ENCODE measurements around the gene FN1. TPM values are rescaled to one million over a fixed set of nuclear protein-coding genes. Genes with fewer than 3 reads are reported as not detected.

FN1 gene
- total and polyA plus RNA-seq, 2 donors (not counting 1 experiment from before 2014, with no cell fraction given), result 3,629 to 5,906 TPM

DNA sequence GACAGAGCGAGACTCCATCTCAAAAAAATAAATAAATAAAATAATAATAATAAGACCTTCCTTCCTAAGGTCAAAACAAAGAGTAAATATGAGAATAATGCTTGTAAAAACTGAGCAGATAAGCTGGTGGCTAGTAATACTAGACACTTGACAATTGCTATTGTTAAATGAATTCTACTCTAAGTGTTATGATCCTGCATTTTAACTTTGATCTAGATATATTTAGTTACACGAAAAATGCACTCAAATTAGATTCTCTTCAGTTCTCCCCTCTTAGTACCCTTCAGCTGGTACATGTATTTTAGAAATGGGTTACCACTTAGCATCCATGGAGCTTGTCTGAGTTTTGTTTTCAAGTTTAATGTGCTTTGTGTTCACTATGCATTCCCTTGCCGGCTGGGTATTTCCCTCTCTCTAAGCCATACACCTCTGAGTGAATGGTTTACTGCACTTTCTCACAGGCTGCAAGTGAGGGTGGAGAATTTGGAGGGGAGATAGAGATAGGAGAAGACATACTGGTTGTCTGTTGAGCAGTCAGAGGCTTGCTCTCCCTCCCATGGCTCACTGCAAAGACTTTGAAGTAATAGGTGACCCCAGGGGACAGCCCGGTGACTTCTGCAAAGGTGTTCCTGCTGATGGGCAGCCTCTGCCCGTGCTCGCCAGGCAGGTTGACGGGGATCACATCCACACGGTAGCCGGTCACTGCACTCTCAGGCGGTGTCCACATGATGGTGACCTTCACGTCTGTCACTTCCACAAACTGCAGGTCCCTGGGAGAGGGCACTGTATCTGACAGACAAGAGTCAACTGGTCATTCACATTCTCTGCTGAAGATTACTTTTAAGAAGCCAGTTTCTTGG is 29.9 kb downstream of the FN1 start:
- H3K27ac ChIP-seq (ENCODE audit: insufficient read depth, low read length), result peak overlapping the region; percentile 7

GRCh38 chr2:215404348-215405012 is 31.4 kb downstream of the FN1 start:
- Histone ChIP-seq H3K9me3 (ENCODE audit: control insufficient read depth, insufficient read depth, low read depth, low read length) (no peaks in the 10 kb centered on the region), H3K4me1 (ENCODE audit: control insufficient read depth, extremely low read depth, insufficient read depth, low read length) (peaks cover under 1% of the 10 kb centered on the region), H3K79me2 (ENCODE audit: control insufficient read depth, insufficient read depth, low read length) (peaks cover 14% of the 10 kb centered on the region), H3K27me3 (ENCODE audit: control insufficient read depth, insufficient read depth, low read length) (no peaks in the 10 kb centered on the region), H3K4me2 (ENCODE audit: extremely low read depth, insufficient read depth, low read length) (no peak overlapping the region), H3K9ac (ENCODE audit: insufficient read depth, low read length) (no peak overlapping the region), H4K20me1 (ENCODE audit: control insufficient read depth, extremely low read depth, insufficient read depth, low read length) (peaks cover 2% of the 10 kb centered on the region), H2AFZ (ENCODE audit: low read length) (no peak overlapping the region), H3K4me3 (replicated peaks in 1 of 4; ENCODE audit: control extremely low read depth in 1 of 4, insufficient read depth in 1 of 4, low read depth in 3 of 4, low read length in 4 of 4) (no peak overlapping the region), H3K36me3 (ENCODE audit: control insufficient read depth, insufficient read depth, low read length) (peaks cover 18% of the 10 kb centered on the region), H3K27ac (ENCODE audit: insufficient read depth, low read length) (no peak overlapping the region)
- DNase-seq (ENCODE audit: low read depth in 2 of 2), result peak in 1 of 2 donors; percentile 31
- TF ChIP-seq EZH2 (IDR thresholded peaks at IDR 0.05; ENCODE audit: low read length, missing control alignments), result no peak
- TF ChIP-seq, protein P1, sequence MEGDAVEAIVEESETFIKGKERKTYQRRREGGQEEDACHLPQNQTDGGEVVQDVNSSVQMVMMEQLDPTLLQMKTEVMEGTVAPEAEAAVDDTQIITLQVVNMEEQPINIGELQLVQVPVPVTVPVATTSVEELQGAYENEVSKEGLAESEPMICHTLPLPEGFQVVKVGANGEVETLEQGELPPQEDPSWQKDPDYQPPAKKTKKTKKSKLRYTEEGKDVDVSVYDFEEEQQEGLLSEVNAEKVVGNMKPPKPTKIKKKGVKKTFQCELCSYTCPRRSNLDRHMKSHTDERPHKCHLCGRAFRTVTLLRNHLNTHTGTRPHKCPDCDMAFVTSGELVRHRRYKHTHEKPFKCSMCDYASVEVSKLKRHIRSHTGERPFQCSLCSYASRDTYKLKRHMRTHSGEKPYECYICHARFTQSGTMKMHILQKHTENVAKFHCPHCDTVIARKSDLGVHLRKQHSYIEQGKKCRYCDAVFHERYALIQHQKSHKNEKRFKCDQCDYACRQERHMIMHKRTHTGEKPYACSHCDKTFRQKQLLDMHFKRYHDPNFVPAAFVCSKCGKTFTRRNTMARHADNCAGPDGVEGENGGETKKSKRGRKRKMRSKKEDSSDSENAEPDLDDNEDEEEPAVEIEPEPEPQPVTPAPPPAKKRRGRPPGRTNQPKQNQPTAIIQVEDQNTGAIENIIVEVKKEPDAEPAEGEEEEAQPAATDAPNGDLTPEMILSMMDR (conservative IDR thresholded peaks at IDR 0.05 in 1 of 2, IDR thresholded peaks at IDR 0.05 in 1 of 2; ENCODE audit: low read depth in 1 of 2, low read length in 2 of 2), result no peak

More for the DNA sequence above, 29.9 kb downstream of the FN1 start:
- DNase-seq (ENCODE audit: low read depth in 2 of 2), result peak in 1 of 2 donors; percentile 28
- Histone ChIP-seq H3K9ac (ENCODE audit: insufficient read depth, low read length) (peak overlapping the region; percentile 8), H3K36me3 (ENCODE audit: control insufficient read depth, insufficient read depth, low read length) (peaks cover 23% of the 10 kb centered on the region), H4K20me1 (ENCODE audit: control insufficient read depth, extremely low read depth, insufficient read depth, low read length) (peaks cover 2% of the 10 kb centered on the region), H3K4me2 (ENCODE audit: extremely low read depth, insufficient read depth, low read length) (no peak overlapping the region), H3K27me3 (ENCODE audit: control insufficient read depth, insufficient read depth, low read length) (no peaks in the 10 kb centered on the region), H3K9me3 (ENCODE audit: control insufficient read depth, insufficient read depth, low read depth, low read length) (no peaks in the 10 kb centered on the region), H2AFZ (ENCODE audit: low read length) (no peak overlapping the region), H3K4me1 (ENCODE audit: control insufficient read depth, extremely low read depth, insufficient read depth, low read length) (peaks cover 8% of the 10 kb centered on the region), H3K4me3 (replicated peaks in 1 of 4; ENCODE audit: control extremely low read depth in 1 of 4, insufficient read depth in 1 of 4, low read depth in 3 of 4, low read length in 4 of 4) (no peak overlapping the region), H3K79me2 (ENCODE audit: control insufficient read depth, insufficient read depth, low read length) (peaks cover 20% of the 10 kb centered on the region)
- no peak for TF ChIP-seq EZH2 (IDR thresholded peaks at IDR 0.05; ENCODE audit: low read length, missing control alignments)
- TF ChIP-seq, protein P1 (conservative IDR thresholded peaks at IDR 0.05 in 1 of 2, IDR thresholded peaks at IDR 0.05 in 1 of 2; ENCODE audit: low read depth in 1 of 2, low read length in 2 of 2), result no peak
